ENCODE data around the gene SERPINB7. TPM values are rescaled to one million over a fixed set of nuclear protein-coding genes. Genes with fewer than 3 reads are reported as not detected.

The SERPINB7 gene
- total and polyA plus RNA-seq, 2 of the 8 experiments (the other 6 are each of a cell fraction or from before 2014, with no cell fraction given), result not detected

DNA sequence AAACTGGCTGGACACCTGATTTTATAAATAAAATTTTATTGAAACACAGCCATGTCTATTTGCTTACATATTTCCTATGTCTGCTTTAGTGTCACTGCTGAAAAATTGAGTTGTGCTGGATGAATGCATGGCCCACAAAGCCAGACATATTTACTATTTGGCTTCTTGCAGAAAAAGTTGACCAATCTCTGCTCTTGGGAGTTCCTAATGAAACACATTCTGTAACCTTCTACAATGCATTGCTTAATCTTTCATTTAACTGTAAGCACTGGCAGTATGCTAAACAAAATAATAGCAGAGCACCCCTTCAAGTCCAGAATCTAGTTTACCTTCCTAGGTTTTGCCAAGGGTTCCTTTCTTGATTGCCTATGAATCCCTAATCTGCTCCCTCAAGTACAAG, 17.7 kb upstream of the SERPINB7 start (continued):
- TF ChIP-seq, protein P1, sequence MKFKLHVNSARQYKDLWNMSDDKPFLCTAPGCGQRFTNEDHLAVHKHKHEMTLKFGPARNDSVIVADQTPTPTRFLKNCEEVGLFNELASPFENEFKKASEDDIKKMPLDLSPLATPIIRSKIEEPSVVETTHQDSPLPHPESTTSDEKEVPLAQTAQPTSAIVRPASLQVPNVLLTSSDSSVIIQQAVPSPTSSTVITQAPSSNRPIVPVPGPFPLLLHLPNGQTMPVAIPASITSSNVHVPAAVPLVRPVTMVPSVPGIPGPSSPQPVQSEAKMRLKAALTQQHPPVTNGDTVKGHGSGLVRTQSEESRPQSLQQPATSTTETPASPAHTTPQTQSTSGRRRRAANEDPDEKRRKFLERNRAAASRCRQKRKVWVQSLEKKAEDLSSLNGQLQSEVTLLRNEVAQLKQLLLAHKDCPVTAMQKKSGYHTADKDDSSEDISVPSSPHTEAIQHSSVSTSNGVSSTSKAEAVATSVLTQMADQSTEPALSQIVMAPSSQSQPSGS (IDR thresholded peaks at IDR 0.05; ENCODE audit: low read length), result no peak
- no peak for TF ChIP-seq POLR2AphosphoS5 (IDR thresholded peaks at IDR 0.05; ENCODE audit: low read depth, low read length)
- no peak for TF ChIP-seq NRF1 (IDR thresholded peaks at IDR 0.05; ENCODE audit: low read depth, low read length)
- TF ChIP-seq, protein P2, sequence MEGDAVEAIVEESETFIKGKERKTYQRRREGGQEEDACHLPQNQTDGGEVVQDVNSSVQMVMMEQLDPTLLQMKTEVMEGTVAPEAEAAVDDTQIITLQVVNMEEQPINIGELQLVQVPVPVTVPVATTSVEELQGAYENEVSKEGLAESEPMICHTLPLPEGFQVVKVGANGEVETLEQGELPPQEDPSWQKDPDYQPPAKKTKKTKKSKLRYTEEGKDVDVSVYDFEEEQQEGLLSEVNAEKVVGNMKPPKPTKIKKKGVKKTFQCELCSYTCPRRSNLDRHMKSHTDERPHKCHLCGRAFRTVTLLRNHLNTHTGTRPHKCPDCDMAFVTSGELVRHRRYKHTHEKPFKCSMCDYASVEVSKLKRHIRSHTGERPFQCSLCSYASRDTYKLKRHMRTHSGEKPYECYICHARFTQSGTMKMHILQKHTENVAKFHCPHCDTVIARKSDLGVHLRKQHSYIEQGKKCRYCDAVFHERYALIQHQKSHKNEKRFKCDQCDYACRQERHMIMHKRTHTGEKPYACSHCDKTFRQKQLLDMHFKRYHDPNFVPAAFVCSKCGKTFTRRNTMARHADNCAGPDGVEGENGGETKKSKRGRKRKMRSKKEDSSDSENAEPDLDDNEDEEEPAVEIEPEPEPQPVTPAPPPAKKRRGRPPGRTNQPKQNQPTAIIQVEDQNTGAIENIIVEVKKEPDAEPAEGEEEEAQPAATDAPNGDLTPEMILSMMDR (IDR thresholded peaks at IDR 0.05; ENCODE audit: control extremely low read depth in 1 of 3, insufficient read depth in 1 of 3, low read depth in 1 of 3, low read length in 3 of 3), result no peak
- TF ChIP-seq SIN3A (conservative IDR thresholded peaks at IDR 0.05 in 1 of 2, IDR thresholded peaks at IDR 0.05 in 1 of 2; ENCODE audit: low read depth in 1 of 2, low read length in 2 of 2), result no peak
- TF ChIP-seq, protein P3, sequence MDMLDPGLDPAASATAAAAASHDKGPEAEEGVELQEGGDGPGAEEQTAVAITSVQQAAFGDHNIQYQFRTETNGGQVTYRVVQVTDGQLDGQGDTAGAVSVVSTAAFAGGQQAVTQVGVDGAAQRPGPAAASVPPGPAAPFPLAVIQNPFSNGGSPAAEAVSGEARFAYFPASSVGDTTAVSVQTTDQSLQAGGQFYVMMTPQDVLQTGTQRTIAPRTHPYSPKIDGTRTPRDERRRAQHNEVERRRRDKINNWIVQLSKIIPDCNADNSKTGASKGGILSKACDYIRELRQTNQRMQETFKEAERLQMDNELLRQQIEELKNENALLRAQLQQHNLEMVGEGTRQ (IDR thresholded peaks at IDR 0.05; ENCODE audit: low read length), result no peak
- TF ChIP-seq JUN (IDR thresholded peaks at IDR 0.05; ENCODE audit: low read depth, low read length), result no peak
- TF ChIP-seq POU5F1 (IDR thresholded peaks at IDR 0.05; ENCODE audit: low read depth, low read length), result no peak

Data from H1 (cell line).